OCI-LY3 (cell line): ENCODE results near the gene SMPX.
A peak's percentile ranks its signal among the peaks of the same experiment; 100 is the strongest.

ENCODE experiments used
- H2AFZ ChIP-seq: fragments of 200-600, 300-600 bp; shearing (Covaris generic); 2 replicates; pipeline ENCODE4 v1.6.0; 2014; ENCODE audit warnings: antibody characterized with exemption, low read depth, low read length
- H3K27ac ChIP-seq: fragments of 200-600, 300-600 bp; sonication (generic); 2 replicates; pipeline ENCODE4 v1.5.1; 2014; ENCODE audit warnings: mild to moderate bottlenecking, low read length, moderate library complexity, mixed read lengths
- H3K27me3 ChIP-seq: fragments of 200-600, 300-600 bp; sonication (generic); 2 replicates; pipeline ENCODE4 v1.6.1; 2014; ENCODE audit warnings: low read depth, low read length, mixed read lengths
- H3K36me3 ChIP-seq: fragments of 200-600, 300-600 bp; sonication (generic); replicated peaks from 2 replicates; pipeline ENCODE3; 2014; ENCODE audit warnings: low read depth, low read length, mixed read lengths
- H3K4me1 ChIP-seq: fragments of 300-600, 200-600 bp; sonication (generic); 2 replicates; pipeline ENCODE4 v1.6.1; 2014; ENCODE audit warnings: low read length, mixed read lengths
- H3K4me2 ChIP-seq: fragments of 200-600, 300-600 bp; sonication (generic); 2 replicates; pipeline ENCODE4 v1.6.1; 2014; ENCODE audit warnings: low read length, mixed read lengths
- H3K4me3 ChIP-seq: fragments of 300-600, 200-600 bp; sonication (generic); 2 replicates; pipeline ENCODE4 v1.5.1; 2014; ENCODE audit warnings: antibody characterized with exemption, mild to moderate bottlenecking, low read length, moderate library complexity
- H3K79me2 ChIP-seq: fragments of 300-600, 200-600 bp; shearing (Covaris generic); 2 replicates; pipeline ENCODE4 v1.6.1; 2014; ENCODE audit warnings: mild to moderate bottlenecking, low read length, mixed read lengths
- H3K9ac ChIP-seq: fragments of 300-600, 200-600 bp; shearing (Covaris generic); 2 replicates; pipeline ENCODE4 v1.6.0; 2014; ENCODE audit warnings: mild to moderate bottlenecking, low read length, moderate library complexity
- H3K9me3 ChIP-seq: fragments of 200-600, 300-600 bp; shearing (Covaris generic); 2 replicates; pipeline ENCODE4 v1.6.1; 2014; ENCODE audit warnings: low read length, mixed read lengths; ENCODE audit not compliant: insufficient read depth
- H4K20me1 ChIP-seq: fragments of 200-600, 300-600 bp; sonication (generic); 2 replicates; pipeline ENCODE4 v1.6.1; 2016; ENCODE audit warnings: low read length, mixed read lengths; ENCODE audit not compliant: insufficient read depth
- CTCF ChIP-seq: fragments of 200-600, 300-600 bp; sonication (generic); IDR thresholded peaks from 2 replicates; pipeline ENCODE4 v1.5.1; 2014; ENCODE audit warnings: antibody characterized with exemption, low read length, low read depth
- EZH2phosphoT487 ChIP-seq: fragments of 200-600 bp; shearing (Covaris generic); IDR thresholded peaks from 2 replicates; pipeline ENCODE4 v1.6.1; 2018; ENCODE audit warnings: antibody characterized with exemption, mixed run types, low read depth

The SMPX gene

GRCh38 chrX:21745756-21746155 is 12.2 kb downstream of the SMPX start:
- H3K4me3 ChIP-seq, result no peak overlapping the region
- H3K9ac ChIP-seq, result no peak overlapping the region
- no peaks in the 10 kb centered on the region for H3K36me3 ChIP-seq
- no peak overlapping the region for H3K27ac ChIP-seq
- H3K9me3 ChIP-seq, result no peaks in the 10 kb centered on the region
- no peaks in the 10 kb centered on the region for H3K79me2 ChIP-seq
- H3K27me3 ChIP-seq, result peaks cover 21% of the 10 kb centered on the region
- H3K4me1 ChIP-seq, result no peaks in the 10 kb centered on the region
- no peak overlapping the region for H3K4me2 ChIP-seq
- TF ChIP-seq EZH2phosphoT487 (no peak), CTCF (peak; percentile 78)
- H2AFZ ChIP-seq, result no peak overlapping the region
- H4K20me1 ChIP-seq, result no peaks in the 10 kb centered on the region

DNA sequence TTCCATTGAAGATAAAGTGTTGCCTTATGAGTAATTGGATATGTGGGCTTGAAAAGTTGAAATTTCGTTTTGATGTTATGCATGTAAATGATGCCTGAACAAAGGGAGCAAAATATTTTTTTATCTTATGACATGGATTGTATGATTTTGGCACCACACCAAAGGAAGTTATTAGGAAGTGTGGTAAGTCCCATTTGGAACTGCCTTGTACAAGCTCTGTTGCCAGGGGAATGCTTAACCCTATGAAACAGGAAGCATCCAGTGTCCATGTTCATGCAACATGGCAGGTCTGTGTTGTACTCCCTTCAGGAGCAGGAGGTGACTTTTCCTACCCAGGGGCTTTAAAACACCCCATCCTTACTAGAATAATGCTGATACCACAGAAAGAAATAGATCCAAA is 13.2 kb downstream of the SMPX start:
- H3K4me3 ChIP-seq, result no peak overlapping the region
- no peaks in the 10 kb centered on the region for H3K4me1 ChIP-seq
- no peaks in the 10 kb centered on the region for H3K36me3 ChIP-seq
- no peaks in the 10 kb centered on the region for H3K79me2 ChIP-seq
- no peak overlapping the region for H3K9ac ChIP-seq
- H2AFZ ChIP-seq, result no peak overlapping the region
- no peaks in the 10 kb centered on the region for H4K20me1 ChIP-seq
- no peak for TF ChIP-seq EZH2phosphoT487
- TF ChIP-seq CTCF, result no peak
- H3K9me3 ChIP-seq, result no peaks in the 10 kb centered on the region
- no peak overlapping the region for H3K27ac ChIP-seq
- peaks cover 21% of the 10 kb centered on the region for H3K27me3 ChIP-seq
- H3K4me2 ChIP-seq, result no peak overlapping the region

- Histone ChIP-seq H3K9ac (no peak overlapping the region), H3K4me1 (no peaks in the 10 kb centered on the region), H3K4me2 (no peak overlapping the region), H4K20me1 (no peaks in the 10 kb centered on the region), H3K9me3 (no peaks in the 10 kb centered on the region), H3K27ac (no peak overlapping the region), H3K36me3 (no peaks in the 10 kb centered on the region), H3K4me3 (no peak overlapping the region), H3K27me3 (peaks cover 21% of the 10 kb centered on the region), H2AFZ (no peak overlapping the region), H3K79me2 (no peaks in the 10 kb centered on the region)
- TF ChIP-seq EZH2phosphoT487 (no peak), CTCF (no peak)
These were observed 13.9 kb downstream of the SMPX start for GRCh38 chrX:21744060-21744459.

- Histone ChIP-seq H3K4me3 (no peak overlapping the region), H3K27ac (no peak overlapping the region), H4K20me1 (no peaks in the 10 kb centered on the region), H3K9me3 (no peaks in the 10 kb centered on the region), H3K9ac (no peak overlapping the region), H3K4me2 (no peak overlapping the region), H3K4me1 (no peaks in the 10 kb centered on the region), H2AFZ (no peak overlapping the region), H3K36me3 (no peaks in the 10 kb centered on the region), H3K79me2 (no peaks in the 10 kb centered on the region), H3K27me3 (peaks cover 9% of the 10 kb centered on the region)
- TF ChIP-seq CTCF (no peak), EZH2phosphoT487 (no peak)
These were observed 15.8 kb downstream of the SMPX start for GRCh38 chrX:21741869-21742701.
